Liver (tissue), 9 donors: Measurements from ENCODE around the gene RSAD2. TPM values are rescaled to one million over a fixed set of nuclear protein-coding genes. Genes with fewer than 3 reads are reported as not detected.

ENCODE experiments used
- DNase-seq: peaks from one replicate; pipeline ENCODE4 v3.0.0-alpha.2; 2017; ENCODE audit warnings: low spot score
- H3K27ac ChIP-seq, 2 donors: one replicate each; pipeline ENCODE4 v1.7.0; 2013; ENCODE audit warnings: inconsistent platforms in 2 of 2, low read length in 2 of 2, control low read depth in 1 of 2, low read depth in 1 of 2, mild to moderate bottlenecking in 1 of 2
- H3K27me3 ChIP-seq, 4 donors: one replicate each; pipeline versions ENCODE4 v1.6.1 to v1.7.0; 2013; ENCODE audit warnings: low read length in 3 of 4, inconsistent platforms in 1 of 4, mild to moderate bottlenecking in 1 of 4, moderate library complexity in 1 of 4; ENCODE audit not compliant: control insufficient read depth in 4 of 4, insufficient read depth in 4 of 4
- H3K36me3 ChIP-seq, 4 donors: one replicate each; pipeline versions ENCODE4 v1.6.1 to v1.7.0; 2013; ENCODE audit warnings: low read length in 3 of 4, mild to moderate bottlenecking in 3 of 4, low read depth in 1 of 4, moderate library complexity in 1 of 4; ENCODE audit not compliant: control insufficient read depth in 4 of 4, insufficient read depth in 3 of 4
- H3K4me1 ChIP-seq, 4 donors: one replicate each; pipeline versions ENCODE4 v1.6.1 to v1.7.0; 2013; ENCODE audit warnings: low read length in 3 of 4, mild to moderate bottlenecking in 3 of 4, moderate library complexity in 1 of 4; ENCODE audit not compliant: control insufficient read depth in 4 of 4, insufficient read depth in 4 of 4
- H3K4me3 ChIP-seq, 3 donors: one replicate each; pipeline versions ENCODE4 v1.6.1 to v1.7.0; 2013; ENCODE audit warnings: low read length in 3 of 3, control low read depth in 1 of 3, low read depth in 1 of 3, mild to moderate bottlenecking in 1 of 3
- H3K9ac ChIP-seq, 2 donors: one replicate each; pipeline ENCODE4 v1.7.0; 2013; ENCODE audit warnings: low read length in 2 of 2, mild to moderate bottlenecking in 2 of 2, moderate library complexity in 2 of 2, control low read depth in 1 of 2, low read depth in 1 of 2
- H3K9me3 ChIP-seq, 4 donors: one replicate each; pipeline versions ENCODE4 v1.6.1 to v1.7.0; 2013; ENCODE audit warnings: low read length in 3 of 4; ENCODE audit not compliant: control insufficient read depth in 4 of 4
- EGR1 ChIP-seq, 2 donors: IDR thresholded peaks; 2 replicates each; pipeline ENCODE4 v1.6.1; 2016 to 2018; ENCODE audit warnings: antibody characterized with exemption in 2 of 2, low read depth in 2 of 2
- FOXA1 ChIP-seq: IDR thresholded peaks from 2 replicates; pipeline ENCODE4 v1.6.1; 2016; ENCODE audit warnings: antibody characterized with exemption
- FOXA2 ChIP-seq: IDR thresholded peaks from 2 replicates; pipeline ENCODE4 v1.6.1; 2016; ENCODE audit warnings: antibody characterized with exemption
- GABPA ChIP-seq, 2 donors: IDR thresholded peaks in 1 of 2; conservative IDR thresholded peaks in 1 of 2; 2 replicates each; pipeline ENCODE4 v1.6.1; 2016; ENCODE audit warnings: antibody characterized with exemption in 2 of 2, mild to moderate bottlenecking in 1 of 2, moderate library complexity in 1 of 2
- HNF4A ChIP-seq, 2 donors: conservative IDR thresholded peaks; 2 replicates each; pipeline ENCODE4 v1.6.1; 2016; ENCODE audit warnings: antibody characterized with exemption in 2 of 2, mild to moderate bottlenecking in 2 of 2
- HNF4G ChIP-seq: IDR thresholded peaks from 2 replicates; pipeline ENCODE4 v1.6.1; 2016; ENCODE audit warnings: antibody characterized with exemption
- JUND ChIP-seq, 2 donors: IDR thresholded peaks; 2 replicates each; pipeline ENCODE4 v1.6.1; 2016; ENCODE audit warnings: antibody characterized with exemption in 2 of 2
- NR2F2 ChIP-seq: IDR thresholded peaks from 2 replicates; pipeline ENCODE4 v1.6.1; 2016; ENCODE audit warnings: antibody characterized with exemption
- RAD21 ChIP-seq, 2 donors: IDR thresholded peaks; 2 replicates each; pipeline ENCODE4 v1.6.1; 2016; ENCODE audit warnings: antibody characterized with exemption in 2 of 2, mild to moderate bottlenecking in 2 of 2
- RXRA ChIP-seq, 2 donors: IDR thresholded peaks; 2 replicates each; pipeline ENCODE4 v1.6.1; 2017 to 2018; ENCODE audit warnings: antibody characterized with exemption in 2 of 2, mild to moderate bottlenecking in 1 of 2
- SP1 ChIP-seq: IDR thresholded peaks from 2 replicates; pipeline ENCODE4 v1.6.1; 2018; ENCODE audit warnings: antibody characterized with exemption, mild to moderate bottlenecking
- TAF1 ChIP-seq: conservative IDR thresholded peaks from 2 replicates; pipeline ENCODE4 v1.6.1; 2016; ENCODE audit warnings: antibody characterized with exemption, mild to moderate bottlenecking
- YY1 ChIP-seq: IDR thresholded peaks from 2 replicates; pipeline ENCODE4 v1.6.1; 2016; ENCODE audit warnings: antibody characterized with exemption, mild to moderate bottlenecking
- WGBS: extraction: QIAGEN DNeasy Blood & Tissue Kit; methylation state at CpG from one replicate; pipeline ENCODE4 v1.1.7; 2013; 5-methylcytosine and 5-hydroxymethylcytosine counted together
- polyA plus RNA-seq, 2 donors: library from polyadenylated mRNA; stranded (reverse) in 1 of 2; unstranded in 1 of 2; fragments of 200-250 nt in 1 of 2; fragments of >200 nt in 1 of 2; fragmentation: Nextera tagmentation in 1 of 2; extraction: Ambion mirVana in 1 of 2; gene quantifications; one replicate each; pipeline versions ENCODE4 v1.2.1 to v1.2.3, GENCODE V29; 2013 to 2015
- total RNA-seq, 2 donors: library from RNA; depleted of rRNA; stranded (reverse); fragments of >200 nt; gene quantifications; one replicate each; pipeline ENCODE4 v1.2.3, GENCODE V29; 2014
- TF ChIP-seq, protein P1 (sequence below): IDR thresholded peaks from 2 replicates; pipeline ENCODE4 v1.6.1; 2016; ENCODE audit warnings: antibody characterized with exemption
- TF ChIP-seq, protein P2 (sequence below): fragments of 150-350 bp; IDR thresholded peaks from 2 replicates; pipeline ENCODE4 v1.5.1; 2017; ENCODE audit warnings: improper control_type of control experiment, low read depth, low read length; ENCODE audit not compliant: missing input control
- TF ChIP-seq, protein P3 (sequence below): IDR thresholded peaks from 2 replicates; pipeline ENCODE4 v1.6.1; 2016; ENCODE audit warnings: antibody characterized with exemption
- TF ChIP-seq, protein P4 (sequence below): IDR thresholded peaks from 2 replicates; pipeline ENCODE4 v1.6.1; 2016; ENCODE audit warnings: antibody characterized with exemption
- TF ChIP-seq, protein P5 (sequence below): IDR thresholded peaks from 2 replicates; pipeline ENCODE4 v1.6.1; 2016; ENCODE audit warnings: antibody characterized with exemption, mild to moderate bottlenecking
- donor health status: healthy.
- donor health status: healthy.
- donor health status: healthy.
- donor health status: healthy.
- donor health status: healthy.

The RSAD2 gene
- total and polyA plus RNA-seq, 4 donors: 1.3 to 15.9 (median 1.9) TPM

DNA sequence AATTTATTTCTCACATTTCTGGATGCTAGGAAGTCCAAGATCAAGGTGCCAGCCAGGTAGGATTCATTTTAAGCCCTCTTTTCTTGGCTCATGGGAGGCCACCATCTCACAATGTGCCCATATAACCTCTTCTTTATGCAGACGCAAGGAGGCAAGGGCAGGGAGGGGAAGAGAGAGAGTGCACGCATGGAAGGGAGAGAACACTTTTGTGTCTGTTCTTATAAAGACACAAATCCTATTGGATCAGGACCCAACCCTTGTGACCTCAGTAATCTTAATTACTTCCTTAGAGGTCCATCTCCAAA is 44.3 kb upstream of the RSAD2 start:
- TF ChIP-seq, protein P1, sequence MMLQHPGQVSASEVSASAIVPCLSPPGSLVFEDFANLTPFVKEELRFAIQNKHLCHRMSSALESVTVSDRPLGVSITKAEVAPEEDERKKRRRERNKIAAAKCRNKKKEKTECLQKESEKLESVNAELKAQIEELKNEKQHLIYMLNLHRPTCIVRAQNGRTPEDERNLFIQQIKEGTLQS: no peak
- TF ChIP-seq FOXA1 (no peak), FOXA2 (no peak), HNF4A (conservative IDR thresholded peaks at IDR 0.05) (no peak), RXRA (IDR thresholded peaks at IDR 0.05) (no peak), RAD21 (IDR thresholded peaks at IDR 0.05) (no peak), HNF4G (no peak), YY1 (no peak)
- TF ChIP-seq, protein P2, sequence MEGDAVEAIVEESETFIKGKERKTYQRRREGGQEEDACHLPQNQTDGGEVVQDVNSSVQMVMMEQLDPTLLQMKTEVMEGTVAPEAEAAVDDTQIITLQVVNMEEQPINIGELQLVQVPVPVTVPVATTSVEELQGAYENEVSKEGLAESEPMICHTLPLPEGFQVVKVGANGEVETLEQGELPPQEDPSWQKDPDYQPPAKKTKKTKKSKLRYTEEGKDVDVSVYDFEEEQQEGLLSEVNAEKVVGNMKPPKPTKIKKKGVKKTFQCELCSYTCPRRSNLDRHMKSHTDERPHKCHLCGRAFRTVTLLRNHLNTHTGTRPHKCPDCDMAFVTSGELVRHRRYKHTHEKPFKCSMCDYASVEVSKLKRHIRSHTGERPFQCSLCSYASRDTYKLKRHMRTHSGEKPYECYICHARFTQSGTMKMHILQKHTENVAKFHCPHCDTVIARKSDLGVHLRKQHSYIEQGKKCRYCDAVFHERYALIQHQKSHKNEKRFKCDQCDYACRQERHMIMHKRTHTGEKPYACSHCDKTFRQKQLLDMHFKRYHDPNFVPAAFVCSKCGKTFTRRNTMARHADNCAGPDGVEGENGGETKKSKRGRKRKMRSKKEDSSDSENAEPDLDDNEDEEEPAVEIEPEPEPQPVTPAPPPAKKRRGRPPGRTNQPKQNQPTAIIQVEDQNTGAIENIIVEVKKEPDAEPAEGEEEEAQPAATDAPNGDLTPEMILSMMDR: no peak
- TF ChIP-seq, protein P3, sequence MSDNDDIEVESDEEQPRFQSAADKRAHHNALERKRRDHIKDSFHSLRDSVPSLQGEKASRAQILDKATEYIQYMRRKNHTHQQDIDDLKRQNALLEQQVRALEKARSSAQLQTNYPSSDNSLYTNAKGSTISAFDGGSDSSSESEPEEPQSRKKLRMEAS: no peak
- TF ChIP-seq, protein P4, sequence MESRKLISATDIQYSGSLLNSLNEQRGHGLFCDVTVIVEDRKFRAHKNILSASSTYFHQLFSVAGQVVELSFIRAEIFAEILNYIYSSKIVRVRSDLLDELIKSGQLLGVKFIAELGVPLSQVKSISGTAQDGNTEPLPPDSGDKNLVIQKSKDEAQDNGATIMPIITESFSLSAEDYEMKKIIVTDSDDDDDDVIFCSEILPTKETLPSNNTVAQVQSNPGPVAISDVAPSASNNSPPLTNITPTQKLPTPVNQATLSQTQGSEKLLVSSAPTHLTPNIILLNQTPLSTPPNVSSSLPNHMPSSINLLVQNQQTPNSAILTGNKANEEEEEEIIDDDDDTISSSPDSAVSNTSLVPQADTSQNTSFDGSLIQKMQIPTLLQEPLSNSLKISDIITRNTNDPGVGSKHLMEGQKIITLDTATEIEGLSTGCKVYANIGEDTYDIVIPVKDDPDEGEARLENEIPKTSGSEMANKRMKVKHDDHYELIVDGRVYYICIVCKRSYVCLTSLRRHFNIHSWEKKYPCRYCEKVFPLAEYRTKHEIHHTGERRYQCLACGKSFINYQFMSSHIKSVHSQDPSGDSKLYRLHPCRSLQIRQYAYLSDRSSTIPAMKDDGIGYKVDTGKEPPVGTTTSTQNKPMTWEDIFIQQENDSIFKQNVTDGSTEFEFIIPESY: no peak
- TF ChIP-seq, protein P5, sequence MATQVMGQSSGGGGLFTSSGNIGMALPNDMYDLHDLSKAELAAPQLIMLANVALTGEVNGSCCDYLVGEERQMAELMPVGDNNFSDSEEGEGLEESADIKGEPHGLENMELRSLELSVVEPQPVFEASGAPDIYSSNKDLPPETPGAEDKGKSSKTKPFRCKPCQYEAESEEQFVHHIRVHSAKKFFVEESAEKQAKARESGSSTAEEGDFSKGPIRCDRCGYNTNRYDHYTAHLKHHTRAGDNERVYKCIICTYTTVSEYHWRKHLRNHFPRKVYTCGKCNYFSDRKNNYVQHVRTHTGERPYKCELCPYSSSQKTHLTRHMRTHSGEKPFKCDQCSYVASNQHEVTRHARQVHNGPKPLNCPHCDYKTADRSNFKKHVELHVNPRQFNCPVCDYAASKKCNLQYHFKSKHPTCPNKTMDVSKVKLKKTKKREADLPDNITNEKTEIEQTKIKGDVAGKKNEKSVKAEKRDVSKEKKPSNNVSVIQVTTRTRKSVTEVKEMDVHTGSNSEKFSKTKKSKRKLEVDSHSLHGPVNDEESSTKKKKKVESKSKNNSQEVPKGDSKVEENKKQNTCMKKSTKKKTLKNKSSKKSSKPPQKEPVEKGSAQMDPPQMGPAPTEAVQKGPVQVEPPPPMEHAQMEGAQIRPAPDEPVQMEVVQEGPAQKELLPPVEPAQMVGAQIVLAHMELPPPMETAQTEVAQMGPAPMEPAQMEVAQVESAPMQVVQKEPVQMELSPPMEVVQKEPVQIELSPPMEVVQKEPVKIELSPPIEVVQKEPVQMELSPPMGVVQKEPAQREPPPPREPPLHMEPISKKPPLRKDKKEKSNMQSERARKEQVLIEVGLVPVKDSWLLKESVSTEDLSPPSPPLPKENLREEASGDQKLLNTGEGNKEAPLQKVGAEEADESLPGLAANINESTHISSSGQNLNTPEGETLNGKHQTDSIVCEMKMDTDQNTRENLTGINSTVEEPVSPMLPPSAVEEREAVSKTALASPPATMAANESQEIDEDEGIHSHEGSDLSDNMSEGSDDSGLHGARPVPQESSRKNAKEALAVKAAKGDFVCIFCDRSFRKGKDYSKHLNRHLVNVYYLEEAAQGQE: no peak
- H3K36me3 ChIP-seq: no peaks in the 10 kb centered on the region
- no peaks in the 10 kb centered on the region for H3K4me1 ChIP-seq
- 89% methylated on average over 2 of the region's 2 CpGs for WGBS
- H3K9ac ChIP-seq: no peak overlapping the region
- no peaks in the 10 kb centered on the region for H3K27me3 ChIP-seq
- no peak for DNase-seq
- H3K27ac ChIP-seq: no peak overlapping the region
- peaks cover 0 to 16% (median 7%) of the 10 kb centered on the region in 4 donors for H3K9me3 ChIP-seq
- no peak overlapping the region for H3K4me3 ChIP-seq

DNA sequence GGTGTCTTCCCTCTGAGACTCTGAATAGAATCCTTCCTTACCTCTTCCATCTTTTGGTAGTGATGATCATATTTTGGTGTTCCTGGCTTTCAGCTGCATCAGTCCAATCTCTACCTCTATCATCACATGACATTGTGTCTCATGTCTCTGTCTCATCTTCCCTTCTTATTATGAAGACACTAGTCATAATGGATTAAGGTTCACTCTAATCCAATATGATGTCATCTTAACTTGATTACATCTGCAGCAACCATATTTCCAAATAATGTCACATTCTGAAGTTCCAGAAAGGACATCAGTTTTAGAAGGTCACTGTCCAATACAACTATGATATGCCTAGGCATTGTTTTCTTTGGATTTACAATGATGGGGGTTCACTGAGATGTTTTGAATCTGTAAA is 43.4 kb upstream of the RSAD2 start:
- Histone ChIP-seq H3K27me3 (no peaks in the 10 kb centered on the region), H3K4me1 (no peaks in the 10 kb centered on the region), H3K4me3 (no peak overlapping the region), H3K27ac (no peak overlapping the region), H3K9me3 (peaks cover 0 to 19% (median 9%) of the 10 kb centered on the region in 4 donors), H3K9ac (no peak overlapping the region), H3K36me3 (no peaks in the 10 kb centered on the region)
- DNase-seq: no peak
- TF ChIP-seq TAF1: no peak
- no peak for TF ChIP-seq RXRA (IDR thresholded peaks at IDR 0.05)
- no peak for TF ChIP-seq EGR1 (IDR thresholded peaks at IDR 0.05; ENCODE audit: low read depth in 2 of 2)
- no peak for TF ChIP-seq GABPA (IDR thresholded peaks at IDR 0.05 in 1 of 2, conservative IDR thresholded peaks at IDR 0.05 in 1 of 2)
- TF ChIP-seq HNF4G: no peak
- no peak for TF ChIP-seq FOXA2
- no peak for TF ChIP-seq NR2F2
- no peak for TF ChIP-seq SP1
- TF ChIP-seq, protein P5: no peak
- no peak for TF ChIP-seq JUND (IDR thresholded peaks at IDR 0.05)
- TF ChIP-seq, protein P1: no peak
